ENCODE measurements around the gene RLF. TPM values are rescaled to one million over a fixed set of nuclear protein-coding genes. Genes with fewer than 3 reads are reported as not detected.

Gene RLF
- total RNA-seq, 3 donors from 2014 or later = 19.5 to 39.2 (median 25.9) TPM

GRCh38 chr1:40221977-40222772 lies 61.0 kb downstream of the RLF start:
- no peaks in the 10 kb centered on the region for H3K36me3 ChIP-seq
- no peaks in the 10 kb centered on the region for H3K9me3 ChIP-seq
- no peaks in the 10 kb centered on the region for H3K4me1 ChIP-seq
- intact Hi-C loops (cut with DNase I; ENCODE audit: low total_unique reads) = no loop called here
- H3K27ac ChIP-seq = no peak overlapping the region
- no peak overlapping the region for H3K4me3 ChIP-seq
- no peaks in the 10 kb centered on the region for H3K27me3 ChIP-seq
- TF ChIP-seq POLR2AphosphoS5 (IDR thresholded peaks at IDR 0.05) (no peak), CTCF (IDR thresholded peaks at IDR 0.05) (no peak), POLR2A (IDR thresholded peaks at IDR 0.05) (no peak)
- DNase-seq (ENCODE audit: low spot score in 2 of 2) = no peak

- no peak overlapping the region for H3K27ac ChIP-seq
- H3K4me3 ChIP-seq = no peak overlapping the region
- H3K9me3 ChIP-seq = no peaks in the 10 kb centered on the region
- H3K36me3 ChIP-seq = no peaks in the 10 kb centered on the region
- TF ChIP-seq CTCF (IDR thresholded peaks at IDR 0.05) (no peak), POLR2A (IDR thresholded peaks at IDR 0.05) (no peak), POLR2AphosphoS5 (IDR thresholded peaks at IDR 0.05) (no peak)
- intact Hi-C loops (cut with DNase I; ENCODE audit: low total_unique reads) = no loop called here
- H3K27me3 ChIP-seq = no peaks in the 10 kb centered on the region
- H3K4me1 ChIP-seq = no peaks in the 10 kb centered on the region
- DNase-seq (ENCODE audit: low spot score in 2 of 2) = no peak
These were observed 62.9 kb downstream of the RLF start for GRCh38 chr1:40224040-40224439.

DNA sequence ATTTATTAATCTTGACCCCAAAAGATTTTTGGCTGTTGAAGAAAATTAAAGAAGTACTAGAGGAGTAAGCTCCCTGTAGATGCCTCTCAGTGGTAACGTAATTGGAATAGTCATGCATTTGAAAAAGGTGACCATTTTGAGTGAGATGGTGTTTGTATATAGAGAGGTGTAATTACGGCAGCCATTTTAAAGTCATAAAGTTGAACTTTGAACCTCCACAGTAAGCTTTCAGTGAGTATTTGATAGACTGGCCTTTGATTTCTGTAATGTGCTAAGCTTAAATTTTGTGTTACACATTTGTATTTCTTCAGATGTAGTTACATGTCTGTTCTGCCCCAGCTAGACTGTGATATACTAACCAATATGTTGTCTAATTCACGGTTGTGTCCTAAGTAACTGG lies 65.0 kb downstream of the RLF start:
- no peak for TF ChIP-seq POLR2AphosphoS5 (IDR thresholded peaks at IDR 0.05)
- TF ChIP-seq POLR2A (IDR thresholded peaks at IDR 0.05) = no peak
- TF ChIP-seq CTCF (IDR thresholded peaks at IDR 0.05) = no peak
- no peaks in the 10 kb centered on the region for H3K27me3 ChIP-seq
- no peaks in the 10 kb centered on the region for H3K9me3 ChIP-seq
- no peak overlapping the region for H3K27ac ChIP-seq
- H3K4me3 ChIP-seq = no peak overlapping the region
- H3K36me3 ChIP-seq = no peaks in the 10 kb centered on the region
- no peaks in the 10 kb centered on the region for H3K4me1 ChIP-seq
- DNase-seq (ENCODE audit: low spot score in 2 of 2) = no peak
- intact Hi-C loops (cut with DNase I; ENCODE audit: low total_unique reads) = no loop called here

DNA sequence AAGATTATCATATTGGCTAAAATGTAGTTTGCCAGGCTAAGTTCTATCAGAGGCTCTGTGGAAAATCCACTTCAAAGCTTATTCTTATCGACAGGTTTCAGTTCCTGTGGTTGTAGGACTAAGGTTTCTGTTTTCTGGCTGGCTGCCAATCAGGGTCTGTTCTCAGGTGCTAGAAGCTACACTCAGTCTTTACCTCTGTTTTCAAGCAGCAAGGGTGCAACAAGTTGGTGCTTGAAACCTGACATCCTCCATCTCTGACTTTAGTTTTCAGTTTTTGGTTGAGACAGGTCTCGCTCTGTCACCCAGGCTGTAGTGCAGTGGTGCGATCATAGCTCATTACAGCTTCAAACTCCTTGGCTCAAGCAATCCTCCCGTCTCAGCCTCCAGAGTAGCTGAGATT lies 71.3 kb downstream of the RLF start:
- DNase-seq (ENCODE audit: low spot score in 2 of 2) = no peak
- Histone ChIP-seq H3K27me3 (no peaks in the 10 kb centered on the region), H3K9me3 (no peaks in the 10 kb centered on the region), H3K36me3 (no peaks in the 10 kb centered on the region), H3K4me3 (no peak overlapping the region), H3K4me1 (no peaks in the 10 kb centered on the region), H3K27ac (no peak overlapping the region)
- intact Hi-C loops (cut with DNase I; ENCODE audit: low total_unique reads) = no loop called here
- TF ChIP-seq CTCF (IDR thresholded peaks at IDR 0.05) = no peak
- TF ChIP-seq POLR2AphosphoS5 (IDR thresholded peaks at IDR 0.05) = no peak

- H3K27me3 ChIP-seq = no peaks in the 10 kb centered on the region
- no peaks in the 10 kb centered on the region for H3K9me3 ChIP-seq
- no peaks in the 10 kb centered on the region for H3K36me3 ChIP-seq
- no peak for DNase-seq (ENCODE audit: low spot score in 2 of 2)
- intact Hi-C loops (cut with DNase I; ENCODE audit: low total_unique reads) = no loop called here
- no peaks in the 10 kb centered on the region for H3K4me1 ChIP-seq
- H3K27ac ChIP-seq = no peak overlapping the region
- TF ChIP-seq CTCF (IDR thresholded peaks at IDR 0.05) (no peak), POLR2A (IDR thresholded peaks at IDR 0.05) (no peak), POLR2AphosphoS5 (IDR thresholded peaks at IDR 0.05) (no peak)
- no peak overlapping the region for H3K4me3 ChIP-seq
These were observed 78.4 kb downstream of the RLF start for GRCh38 chr1:40239626-40240025.
